D721Med (cell line): ENCODE results near the gene POMP.

ENCODE experiments used
- DNase-seq: peaks from one replicate; pipeline ENCODE4 v3.0.0; 2011; ENCODE audit warnings: low spot score; ENCODE audit not compliant: insufficient read length
- FAIRE-seq: peaks from 2 replicates; lab custom pipeline; 2011; peaks lifted over from hg19 to GRCh38; lab: Jason Lieb, UNC
- CTCF ChIP-seq: IDR thresholded peaks from 2 replicates; pipeline ENCODE4 v1.5.1; 2012; ENCODE audit warnings: mild to moderate bottlenecking, control low read depth; ENCODE audit not compliant: insufficient read depth; ENCODE audit errors: missing control alignments

The POMP gene

GRCh38 chr13:28654276-28654675 lies 4.7 kb upstream of the POMP start:
- no peak for TF ChIP-seq CTCF
- DNase-seq (no peak), FAIRE-seq (no peak)

DNA sequence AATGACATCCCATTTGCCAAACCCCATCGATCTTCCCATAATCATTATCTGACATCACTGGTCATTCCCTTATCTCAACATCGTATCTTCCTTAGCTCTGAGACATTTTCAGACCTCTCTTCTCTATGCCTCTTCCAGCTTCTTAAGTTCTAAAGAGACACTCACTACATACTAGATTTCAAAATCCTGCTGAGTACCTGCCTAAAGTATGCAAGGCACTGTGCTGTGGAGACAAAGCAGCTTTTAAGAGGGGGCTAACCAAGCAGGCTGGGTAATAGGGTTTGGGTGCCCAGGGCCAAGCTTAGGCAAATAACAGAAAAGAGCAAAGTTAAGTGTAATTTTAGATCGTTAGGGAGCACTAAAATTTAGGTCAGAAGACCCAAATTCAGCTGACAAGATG lies 3.4 kb upstream of the POMP start:
- FAIRE-seq (no peak), DNase-seq (no peak)
- TF ChIP-seq CTCF: no peak

GRCh38 chr13:28657784-28658538 lies 969 bp upstream of the POMP start:
- no peak for FAIRE-seq
- no peak for DNase-seq
- TF ChIP-seq CTCF: no peak

- no peak for DNase-seq
- TF ChIP-seq CTCF: no peak
- no peak for FAIRE-seq
These were observed 463 bp upstream of the POMP start for GRCh38 chr13:28658539-28658795.

- FAIRE-seq: no peak
- no peak for DNase-seq
These were observed 666 bp downstream of the POMP start for GRCh38 chr13:28659621-28659970.

DNA sequence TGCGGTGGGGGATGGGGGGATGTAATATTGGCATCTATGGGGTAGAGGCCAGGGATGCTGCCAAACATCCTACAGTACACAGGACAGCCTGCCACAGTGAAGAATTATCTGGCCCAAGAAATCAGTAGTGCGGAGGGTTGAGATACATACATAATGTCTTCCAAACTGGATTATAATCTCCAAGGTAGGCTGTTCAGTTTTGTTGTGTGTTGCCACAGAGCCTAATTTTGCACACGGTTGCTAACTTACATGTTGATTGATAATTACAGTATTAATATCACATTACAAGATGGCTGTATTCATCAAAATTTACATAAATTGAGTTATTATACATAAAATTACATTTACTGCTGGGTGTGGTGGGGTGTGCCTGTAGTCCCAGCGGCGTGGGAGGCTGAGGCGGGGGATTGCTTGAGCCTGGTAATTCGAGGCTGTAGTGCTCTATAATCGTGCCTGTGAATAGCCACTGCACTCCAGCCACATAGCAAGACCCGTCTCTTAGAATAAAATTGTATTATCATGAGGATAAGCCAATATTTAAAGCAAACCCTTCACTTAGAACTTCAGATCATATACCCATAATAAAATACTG lies 8.1 kb downstream of the POMP start:
- DNase-seq: no peak
- TF ChIP-seq CTCF: no peak
- no peak for FAIRE-seq

More at GRCh38 chr13:28659621-28659970, 666 bp downstream of the POMP start:
- no peak for TF ChIP-seq CTCF

GRCh38 chr13:28671126-28671792 lies 12.3 kb downstream of the POMP start:
- DNase-seq (no peak), FAIRE-seq (no peak)
- TF ChIP-seq CTCF: no peak
